NT2/D1 (cell line): ENCODE measurements around the gene TCERG1L.

ENCODE experiments used
- DNase-seq: peaks from one replicate; pipeline ENCODE4 v3.0.0-alpha.2; 2011; ENCODE audit warnings: low read depth, low spot score
- H3K27me3 ChIP-seq: 2 replicates; pipeline ENCODE4 v1.6.0; 2011; ENCODE audit warnings: mild to moderate bottlenecking; ENCODE audit not compliant: insufficient read length, insufficient read depth
- H3K36me3 ChIP-seq: 2 replicates; pipeline ENCODE4 v1.6.1; 2011; ENCODE audit warnings: mild to moderate bottlenecking, low read length, mixed read lengths; ENCODE audit not compliant: insufficient read depth, insufficient read length
- H3K4me1 ChIP-seq: 2 replicates; pipeline ENCODE4 v1.5.1; 2011; ENCODE audit not compliant: insufficient read depth, insufficient read length
- H3K4me3 ChIP-seq: 2 replicates; pipeline ENCODE4 v1.5.1; 2011; ENCODE audit warnings: low read depth; ENCODE audit not compliant: insufficient read length
- H3K9ac ChIP-seq: 2 replicates; pipeline ENCODE4 v1.6.0; 2011; ENCODE audit warnings: low read depth; ENCODE audit not compliant: insufficient read length
- H3K9me3 ChIP-seq: 2 replicates; pipeline ENCODE4 v1.5.1; 2011; ENCODE audit warnings: mild to moderate bottlenecking, low read length; ENCODE audit not compliant: insufficient read depth
- SUZ12 ChIP-seq: IDR thresholded peaks from 2 replicates; pipeline ENCODE4 v1.6.1; 2011; ENCODE audit not compliant: insufficient read length, insufficient read depth; ENCODE audit errors: extremely low read depth
- YY1 ChIP-seq: IDR thresholded peaks from 2 replicates; pipeline ENCODE4 v1.6.1; 2011; ENCODE audit not compliant: insufficient read length, insufficient read depth
- ZNF274 ChIP-seq: IDR thresholded peaks from 2 replicates; pipeline ENCODE4 v1.6.1; 2011; ENCODE audit warnings: mild to moderate bottlenecking, low read depth, low read length

Gene TCERG1L

DNA sequence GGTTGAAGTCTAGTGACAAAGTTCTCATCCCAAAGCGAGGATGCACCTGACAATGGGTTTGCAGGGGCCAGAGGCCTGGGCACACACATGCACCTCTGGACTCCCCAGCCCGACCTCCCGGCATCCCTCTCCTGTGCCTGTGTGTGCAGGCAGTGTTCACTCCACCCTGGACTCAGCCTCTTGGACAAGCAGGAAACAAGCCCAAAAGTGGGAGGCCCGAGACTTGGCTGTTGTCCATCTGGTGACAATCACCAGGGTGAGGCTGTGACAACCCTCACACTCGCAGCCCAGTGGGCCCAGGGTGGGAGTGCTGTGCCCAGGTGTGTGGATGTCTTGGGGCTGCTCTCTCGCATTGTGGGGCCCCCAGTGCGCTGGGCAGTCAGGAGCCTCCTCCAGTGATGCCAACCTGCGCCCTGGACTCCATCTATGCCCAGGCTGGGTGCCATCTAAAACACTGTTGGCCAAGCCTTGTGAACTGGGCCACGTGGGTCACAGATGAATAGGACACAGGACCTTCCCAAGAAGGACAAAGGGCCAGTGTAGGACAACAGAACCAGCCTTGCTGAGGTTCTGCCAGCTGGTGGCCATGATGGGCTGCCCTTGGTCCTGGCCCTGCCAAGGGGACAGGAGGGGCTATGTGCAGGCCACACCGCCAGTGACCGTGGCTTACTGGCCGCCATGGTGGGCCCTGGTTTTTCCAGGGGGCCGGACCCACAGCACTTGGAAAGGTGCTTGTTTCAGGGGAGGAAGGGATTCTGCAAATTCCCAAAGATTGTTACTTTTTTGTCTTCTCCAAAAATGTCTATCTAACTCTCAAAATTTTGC lies 144.3 kb downstream of the TCERG1L start:
- DNase-seq: no peak
- Histone ChIP-seq H3K36me3 (no peaks in the 10 kb centered on the region), H3K9ac (no peak overlapping the region), H3K27me3 (no peaks in the 10 kb centered on the region), H3K9me3 (no peaks in the 10 kb centered on the region), H3K4me3 (no peak overlapping the region), H3K4me1 (no peaks in the 10 kb centered on the region)
- TF ChIP-seq SUZ12: no peak
- no peak for TF ChIP-seq YY1

- no peaks in the 10 kb centered on the region for H3K27me3 ChIP-seq
- no peak for DNase-seq
These were observed 145.0 kb downstream of the TCERG1L start for GRCh38 chr10:131166486-131166885.

DNA sequence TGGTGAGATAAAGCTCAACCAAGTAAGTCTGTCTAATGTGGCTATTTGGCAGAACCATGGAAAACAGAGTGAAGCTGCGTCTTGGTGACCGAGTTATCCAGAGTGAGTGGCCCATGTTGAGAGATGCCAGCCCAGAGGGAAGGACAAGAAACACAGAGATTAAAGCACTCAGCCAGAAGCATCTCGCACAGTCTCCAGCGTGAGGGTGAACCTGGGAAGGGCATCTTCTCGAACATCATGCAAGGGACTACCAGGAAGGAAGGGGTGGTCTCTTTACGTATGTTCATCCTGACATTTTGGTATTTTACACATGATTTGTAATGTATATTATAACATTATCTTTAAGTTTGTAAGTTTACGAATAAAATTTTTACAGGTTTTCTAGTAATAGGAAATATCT lies 146.4 kb downstream of the TCERG1L start:
- DNase-seq: no peak
- TF ChIP-seq ZNF274 (no peak), SUZ12 (no peak), YY1 (no peak)
- no peaks in the 10 kb centered on the region for H3K36me3 ChIP-seq

More at GRCh38 chr10:131166486-131166885, 145.0 kb downstream of the TCERG1L start:
- no peaks in the 10 kb centered on the region for H3K4me1 ChIP-seq
- H3K4me3 ChIP-seq: no peak overlapping the region
- H3K36me3 ChIP-seq: no peaks in the 10 kb centered on the region
- TF ChIP-seq SUZ12 (no peak), ZNF274 (no peak), YY1 (no peak)
- no peak overlapping the region for H3K9ac ChIP-seq
- no peaks in the 10 kb centered on the region for H3K9me3 ChIP-seq

DNA sequence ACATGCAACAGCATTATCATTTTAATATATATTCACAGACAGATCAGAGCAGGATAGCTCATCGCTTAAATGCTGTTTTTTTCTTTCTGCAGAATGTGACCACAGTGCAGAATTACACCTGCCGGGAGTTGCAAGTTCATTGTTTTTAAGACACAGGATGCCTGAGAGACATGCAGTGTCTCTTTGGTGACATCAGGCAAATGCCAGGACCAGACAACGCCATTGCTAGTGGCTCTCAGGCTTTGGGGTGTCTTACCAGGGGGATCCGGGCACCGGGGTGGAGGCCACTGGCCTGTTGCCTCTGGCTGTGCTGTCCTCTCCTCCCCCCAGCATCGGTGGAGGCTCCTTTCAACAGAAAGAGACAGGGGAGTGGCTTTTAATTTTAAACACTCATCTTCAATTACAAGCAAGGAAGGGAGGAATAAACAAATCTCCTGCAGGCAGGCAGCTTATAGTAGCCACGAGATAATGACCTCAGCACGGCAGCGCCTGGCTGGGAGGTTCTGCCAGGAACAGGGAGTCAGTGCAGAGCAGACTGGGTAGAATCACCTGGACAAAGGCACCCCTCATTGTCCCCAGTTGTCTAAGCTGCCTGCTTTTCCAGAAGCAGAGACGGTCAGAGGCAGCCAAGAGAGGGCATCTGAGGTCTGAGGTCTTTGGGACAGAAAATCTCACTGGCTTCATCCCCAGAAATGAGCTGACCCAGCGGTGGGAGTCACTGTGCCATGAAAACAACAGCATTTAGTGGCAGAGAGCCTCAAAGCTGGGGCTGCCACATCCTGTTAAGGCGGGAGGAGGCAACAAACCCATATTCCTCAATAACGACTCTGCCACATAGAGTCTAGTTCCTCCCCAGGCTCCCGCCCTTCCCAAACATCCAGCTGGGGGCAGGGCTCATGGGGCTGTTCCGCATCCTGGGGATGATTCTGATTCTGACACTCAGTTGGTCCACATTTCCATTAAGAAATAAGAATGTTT lies 148.4 kb downstream of the TCERG1L start:
- TF ChIP-seq ZNF274: no peak
- no peak for TF ChIP-seq YY1
- no peak for TF ChIP-seq SUZ12
- Histone ChIP-seq H3K9ac (no peak overlapping the region), H3K4me3 (no peak overlapping the region), H3K36me3 (no peaks in the 10 kb centered on the region), H3K4me1 (no peaks in the 10 kb centered on the region), H3K27me3 (no peaks in the 10 kb centered on the region), H3K9me3 (no peaks in the 10 kb centered on the region)
- DNase-seq: no peak

More for the DNA sequence above, 146.4 kb downstream of the TCERG1L start:
- no peaks in the 10 kb centered on the region for H3K27me3 ChIP-seq
- no peak overlapping the region for H3K9ac ChIP-seq
- no peaks in the 10 kb centered on the region for H3K4me1 ChIP-seq
- no peak overlapping the region for H3K4me3 ChIP-seq
- no peaks in the 10 kb centered on the region for H3K9me3 ChIP-seq

DNA sequence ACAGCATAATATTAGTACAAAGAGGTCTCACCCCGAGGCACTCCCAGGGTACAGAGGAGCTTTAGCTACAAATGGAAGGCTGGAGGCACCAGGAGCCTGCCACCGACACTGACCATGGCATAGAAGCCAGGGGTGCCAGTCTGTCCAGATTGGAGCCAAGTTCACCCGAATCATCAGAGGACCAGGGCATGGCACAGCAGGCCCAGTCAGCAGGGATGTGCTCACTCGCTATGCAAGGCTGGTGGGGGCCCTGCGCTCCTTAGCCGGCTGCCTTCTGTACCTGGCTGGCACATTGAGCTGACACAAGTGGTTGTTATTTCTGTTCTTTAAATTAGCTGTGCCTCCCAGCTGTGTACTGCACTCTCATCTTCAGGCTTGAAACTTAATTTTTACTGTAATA lies 149.3 kb downstream of the TCERG1L start:
- Histone ChIP-seq H3K36me3 (no peaks in the 10 kb centered on the region), H3K4me1 (no peaks in the 10 kb centered on the region), H3K9me3 (no peaks in the 10 kb centered on the region), H3K27me3 (no peaks in the 10 kb centered on the region), H3K4me3 (no peak overlapping the region), H3K9ac (no peak overlapping the region)
- TF ChIP-seq ZNF274: no peak
- no peak for TF ChIP-seq YY1
- no peak for TF ChIP-seq SUZ12
- DNase-seq: no peak

DNA sequence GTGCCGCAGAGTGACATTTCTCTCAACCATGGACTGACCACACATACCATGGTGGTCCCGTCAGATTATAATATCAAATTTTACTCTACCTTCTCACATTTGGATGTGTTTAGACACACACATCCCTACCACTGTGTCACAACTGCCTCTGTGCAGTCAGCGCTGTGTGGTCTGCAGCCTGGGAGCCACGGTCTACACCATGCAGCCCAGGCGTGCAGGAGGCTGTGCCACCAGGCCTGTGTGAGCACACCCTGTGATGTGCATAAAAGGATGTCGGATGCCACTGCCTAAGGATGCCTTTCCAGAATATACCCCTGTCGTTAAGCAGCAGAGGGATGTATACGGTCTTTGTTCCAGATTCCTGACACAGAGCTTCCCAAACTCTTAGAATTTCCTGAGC lies 150.4 kb downstream of the TCERG1L start:
- no peaks in the 10 kb centered on the region for H3K27me3 ChIP-seq
- no peaks in the 10 kb centered on the region for H3K9me3 ChIP-seq
- no peak overlapping the region for H3K4me3 ChIP-seq
- DNase-seq: no peak
- H3K4me1 ChIP-seq: no peaks in the 10 kb centered on the region
- no peaks in the 10 kb centered on the region for H3K36me3 ChIP-seq
- no peak overlapping the region for H3K9ac ChIP-seq
- TF ChIP-seq ZNF274 (no peak), YY1 (no peak), SUZ12 (no peak)
